B cell (primary cell): ENCODE data around the gene SPCS2. TPM values are rescaled to one million over a fixed set of nuclear protein-coding genes. Genes with fewer than 3 reads are reported as not detected.

Source experiments
- ATAC-seq: fragments of 200-7000 bp; cut with Tn5 transposase; one replicate; pipeline ENCODE4 v1.10.0; 2021; ENCODE audit warnings: low read depth, mild to moderate bottlenecking, moderate number of reproducible peaks, moderate library complexity
- CTCF ChIA-PET: fragments of 350-600 bp; sonication (Branson Sonifier 250); formaldehyde crosslinking; loops from one replicate; lab custom pipeline; 2021; ENCODE audit warnings: antibody characterized with exemption, inconsistent platforms; lab: Charles Lee
- POLR2A ChIA-PET: fragments of 350-600 bp; sonication (Branson Sonifier 250); formaldehyde crosslinking; loops from one replicate; lab custom pipeline; 2021; ENCODE audit warnings: antibody characterized with exemption; lab: Charles Lee
- DNase-seq: peaks from one replicate; pipeline ENCODE4 v3.0.0; 2013
- H2AFZ ChIP-seq: 2 replicates; pipeline ENCODE4 v1.6.1; 2012; ENCODE audit warnings: mild to moderate bottlenecking, low read depth, low read length; ENCODE audit not compliant: insufficient read depth, poor library complexity, severe bottlenecking
- H3K27ac ChIP-seq, 2 donors: 1 replicate in 1 of 2; 2 replicates in 1 of 2; pipeline ENCODE4 v1.5.1; 2012 to 2013; ENCODE audit warnings: low read length in 2 of 2, mild to moderate bottlenecking in 2 of 2, moderate library complexity in 1 of 2
- H3K27me3 ChIP-seq, 4 experiments: fragments of 200-600 bp in 1 of 4; sonication (generic) in 1 of 4; replicated peaks in 1 of 4; 1 replicate in 2 of 4; 2 replicates in 2 of 4; pipeline versions ENCODE4 v1.6.1 to v1.7.0; 2013 to 2016; ENCODE audit warnings: low read length in 3 of 4, mild to moderate bottlenecking in 2 of 4, mixed read lengths in 1 of 4, moderate library complexity in 1 of 4; ENCODE audit not compliant: insufficient read depth in 4 of 4, control insufficient read depth in 3 of 4; ENCODE audit errors: control extremely low read depth in 1 of 4
- H3K36me3 ChIP-seq, 2 experiments: replicated peaks in 1 of 2; 1 replicate in 1 of 2; 2 replicates in 1 of 2; pipeline versions ENCODE4 v1.6.1 to v1.7.1; 2013; ENCODE audit warnings: low read length in 1 of 2; ENCODE audit not compliant: insufficient read depth in 2 of 2, control insufficient read depth in 1 of 2; ENCODE audit errors: control extremely low read depth in 1 of 2, extremely low read depth in 1 of 2
- H3K4me1 ChIP-seq, 2 donors: fragments of 200-600 bp in 1 of 2; sonication (generic) in 1 of 2; 1 replicate in 1 of 2; 2 replicates in 1 of 2; pipeline versions ENCODE4 v1.5.1 to v1.6.1; 2013 to 2017; ENCODE audit warnings: low read length in 2 of 2; ENCODE audit not compliant: control insufficient read depth in 2 of 2, insufficient read depth in 2 of 2
- H3K4me2 ChIP-seq: replicated peaks from 2 replicates; pipeline ENCODE3; 2012; ENCODE audit warnings: mild to moderate bottlenecking, low read depth, low read length; ENCODE audit not compliant: poor library complexity, severe bottlenecking
- H3K4me3 ChIP-seq, 5 experiments: fragments of 200-600 bp in 1 of 5; sonication (generic) in 1 of 5; 1 replicate in 3 of 5; 2 replicates in 2 of 5; pipeline versions ENCODE4 v1.5.1 to v1.7.0; 2011 to 2016; ENCODE audit warnings: low read length in 4 of 5, mild to moderate bottlenecking in 4 of 5, low read depth in 2 of 5, control low read depth in 1 of 5, moderate library complexity in 1 of 5; ENCODE audit not compliant: insufficient read depth in 1 of 5; ENCODE audit errors: control extremely low read depth in 1 of 5, extremely low read depth in 1 of 5
- H3K79me2 ChIP-seq: fragments of 200-600 bp; sonication (generic); one replicate; pipeline ENCODE4 v1.6.0; 2016; ENCODE audit warnings: low read length; ENCODE audit not compliant: control insufficient read depth, insufficient read depth
- H3K9ac ChIP-seq: fragments of 200-600 bp; sonication (generic); 2 replicates; pipeline ENCODE4 v1.6.1; 2017; ENCODE audit warnings: mild to moderate bottlenecking, low read length, moderate library complexity
- H3K9me3 ChIP-seq, 3 donors: one replicate each; pipeline versions ENCODE4 v1.6.1 to v1.7.1; 2013; ENCODE audit warnings: low read length in 2 of 3; ENCODE audit not compliant: control insufficient read depth in 2 of 3, insufficient read depth in 1 of 3; ENCODE audit errors: control extremely low read depth in 1 of 3
- H4K20me1 ChIP-seq: 2 replicates; pipeline ENCODE4 v1.6.0; 2012; ENCODE audit warnings: mild to moderate bottlenecking, low read length; ENCODE audit not compliant: insufficient read depth, control insufficient read depth, poor library complexity, severe bottlenecking
- H3K27ac Mint-ChIP-seq: one replicate; pipeline ENCODE4 v1.8.0; 2021; ENCODE audit warnings: mixed read lengths
- H3K27me3 Mint-ChIP-seq: one replicate; pipeline ENCODE4 v1.8.0; 2021; ENCODE audit warnings: mixed read lengths
- H3K4me1 Mint-ChIP-seq: one replicate; pipeline ENCODE4 v1.8.0; 2021; ENCODE audit warnings: mixed read lengths
- H3K4me3 Mint-ChIP-seq: one replicate; pipeline ENCODE4 v1.8.0; 2021; ENCODE audit warnings: mixed read lengths
- H3K9me3 Mint-ChIP-seq: one replicate; pipeline ENCODE4 v1.8.0; 2022; ENCODE audit warnings: mixed read lengths; ENCODE audit not compliant: insufficient read depth
- CTCF ChIP-seq: fragments of 200-600 bp; IDR thresholded peaks from one replicate; pipeline ENCODE4 v1.8.0; 2022; ENCODE audit warnings: antibody characterized with exemption, mild to moderate bottlenecking
- EZH2 ChIP-seq: IDR thresholded peaks from 2 replicates; pipeline ENCODE4 v1.6.1; 2012; ENCODE audit warnings: borderline replicate concordance, low read depth, mild to moderate bottlenecking, moderate library complexity, low read length; ENCODE audit not compliant: insufficient read depth, poor library complexity, severe bottlenecking
- WGBS: methylation state at CpG from one replicate; pipeline ENCODE4 v1.1.5; 2013; ENCODE audit warnings: missing lambda C conversion rate; ENCODE audit not compliant: insufficient coverage; 5-methylcytosine and 5-hydroxymethylcytosine counted together
- intact Hi-C: fragments of 100-400 bp; cut with micrococcal nuclease; formaldehyde crosslinking; loops from one replicate; pipeline ENCODE4 v1.10.0; 2022
- polyA plus RNA-seq: library from polyadenylated mRNA; depleted of rRNA; stranded (reverse); fragments of >200 nt; gene quantifications from 2 replicates; pipeline ENCODE4 v1.2.3, GENCODE V29; 2012
- total RNA-seq, 2 donors: library from RNA; stranded (reverse); fragments of 120-200 nt in 1 of 2; gene quantifications; 1 replicate in 1 of 2; 2 replicates in 1 of 2; pipeline versions ENCODE4 v1.2.3 to v1.2.4, GENCODE V29; 2013 to 2022

Gene SPCS2
- total and polyA plus RNA-seq, 2 donors (not counting 1 experiment from before 2014, with no cell fraction given) = 17.8 to 98.5 TPM

GRCh38 chr11:75011357-75011756 is 62.3 kb downstream of the SPCS2 start:
- no CpG with 5 or more reads among the region's 2 CpGs for WGBS
- DNase-seq = no peak
- no peak overlapping the region for H3K27ac Mint-ChIP-seq

GRCh38 chr11:75011872-75012271 is 62.8 kb downstream of the SPCS2 start:
- DNase-seq (no peak), ATAC-seq (no peak)
- 100% methylated on average over 4 of the region's 6 CpGs for WGBS
- Histone ChIP-seq H3K79me2 (no peaks in the 10 kb centered on the region), H4K20me1 (no peaks in the 10 kb centered on the region), H3K36me3 (peaks cover 0 to 37% of the 10 kb centered on the region in 2 experiments), H3K4me1 (no peaks in the 10 kb centered on the region), H3K27ac (no peak overlapping the region), H3K4me2 (no peak overlapping the region), H2AFZ (no peak overlapping the region), H3K27me3 (no peaks in the 10 kb centered on the region), H3K9me3 (no peaks in the 10 kb centered on the region), H3K9ac (no peak overlapping the region), H3K4me3 (no peak overlapping the region)
- Mint-ChIP-seq H3K9me3 (no peaks in the 10 kb centered on the region), H3K27me3 (no peaks in the 10 kb centered on the region), H3K4me3 (no peak overlapping the region), H3K27ac (no peak overlapping the region), H3K4me1 (no peaks in the 10 kb centered on the region)
- CTCF ChIA-PET = interaction anchor here (1.1 to 3.9 kb wide), 5 partner anchors 9 to 16 kb away, joined by 3 to 18 read pairs (median 7); no protein-coding TSS in a partner anchor
- intact Hi-C loops = no loop called here
- TF ChIP-seq CTCF = no peak
- TF ChIP-seq EZH2 = no peak
- POLR2A ChIA-PET = no interaction called here

More at GRCh38 chr11:75011357-75011756, 62.3 kb downstream of the SPCS2 start:
- intact Hi-C loops = no loop called here
- H3K4me1 ChIP-seq = no peaks in the 10 kb centered on the region
- no peak overlapping the region for H2AFZ ChIP-seq
- no peak overlapping the region for H3K9ac ChIP-seq
- H3K4me2 ChIP-seq = no peak overlapping the region
- H3K27ac ChIP-seq = no peak overlapping the region
- ChIA-PET POLR2A (no interaction called here), CTCF (interaction anchor here (1.1 to 3.9 kb wide), 4 partner anchors 9 to 17 kb away, joined by 3 to 18 read pairs (median 6); no protein-coding TSS in a partner anchor)
- H3K9me3 ChIP-seq = no peaks in the 10 kb centered on the region
- H3K36me3 ChIP-seq = peaks cover 0 to 42% of the 10 kb centered on the region in 2 experiments
- no peaks in the 10 kb centered on the region for H4K20me1 ChIP-seq
- H3K4me3 Mint-ChIP-seq = no peak overlapping the region
- H3K4me3 ChIP-seq = no peak overlapping the region
- H3K79me2 ChIP-seq = no peaks in the 10 kb centered on the region
- H3K27me3 Mint-ChIP-seq = no peaks in the 10 kb centered on the region
- H3K9me3 Mint-ChIP-seq = no peaks in the 10 kb centered on the region
- H3K4me1 Mint-ChIP-seq = no peaks in the 10 kb centered on the region
- no peaks in the 10 kb centered on the region for H3K27me3 ChIP-seq
- no peak for ATAC-seq
- TF ChIP-seq CTCF (no peak), EZH2 (no peak)
